VCaP (cell line): ENCODE results near the gene MRPL53.

Experiments
- H3K27ac ChIP-seq: fragments of 450-650 bp; 2 replicates; pipeline ENCODE4 v1.5.1; 2017
- TF ChIP-seq, protein P1 (sequence below): fragments of 450-650 bp; conservative IDR thresholded peaks from 2 replicates; pipeline ENCODE4 v1.5.1; 2017; ENCODE audit warnings: mild to moderate bottlenecking, moderate library complexity

Gene MRPL53

DNA sequence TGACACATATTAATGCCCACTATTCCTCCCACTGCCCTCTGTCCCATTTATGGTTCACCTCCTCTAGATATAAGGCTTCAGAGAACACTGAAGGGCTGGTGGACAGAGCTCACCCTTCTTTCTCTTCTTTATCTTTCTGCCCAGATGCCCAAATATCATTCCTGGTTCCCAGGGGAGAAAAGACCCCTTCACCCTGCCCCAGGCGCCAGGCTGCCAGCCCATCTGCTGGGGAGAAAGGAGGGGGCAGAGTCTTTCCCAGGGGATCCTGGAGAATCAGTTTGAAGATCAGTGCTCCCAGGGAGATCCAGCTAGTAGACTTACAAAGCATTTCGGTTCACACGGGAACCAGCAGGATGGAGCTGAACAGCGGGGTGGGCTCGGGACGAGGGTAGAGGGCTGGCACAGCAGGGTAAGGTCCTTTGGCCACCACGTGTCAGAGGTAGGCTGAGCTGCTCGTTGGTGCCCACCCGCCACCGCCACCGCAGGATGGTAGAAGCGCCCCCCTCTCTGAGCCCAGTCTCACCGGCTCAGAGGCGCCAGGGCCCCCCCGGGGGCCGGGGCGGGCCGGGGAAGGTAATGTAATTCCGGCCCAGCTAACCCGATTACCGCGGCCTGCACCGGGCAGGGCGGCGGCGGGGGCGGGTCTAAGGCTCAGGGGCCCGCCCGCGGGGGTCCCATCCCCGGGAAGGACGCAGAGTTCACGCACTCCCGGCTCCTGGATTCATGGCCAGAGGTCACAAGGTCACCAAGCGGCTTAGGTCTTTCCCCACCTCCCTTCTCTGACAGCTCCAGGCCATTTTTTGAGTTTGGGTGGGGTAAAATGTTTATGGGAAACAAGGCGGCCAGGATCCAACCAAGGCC, 40.5 kb upstream of the MRPL53 start:
- TF ChIP-seq, protein P1, sequence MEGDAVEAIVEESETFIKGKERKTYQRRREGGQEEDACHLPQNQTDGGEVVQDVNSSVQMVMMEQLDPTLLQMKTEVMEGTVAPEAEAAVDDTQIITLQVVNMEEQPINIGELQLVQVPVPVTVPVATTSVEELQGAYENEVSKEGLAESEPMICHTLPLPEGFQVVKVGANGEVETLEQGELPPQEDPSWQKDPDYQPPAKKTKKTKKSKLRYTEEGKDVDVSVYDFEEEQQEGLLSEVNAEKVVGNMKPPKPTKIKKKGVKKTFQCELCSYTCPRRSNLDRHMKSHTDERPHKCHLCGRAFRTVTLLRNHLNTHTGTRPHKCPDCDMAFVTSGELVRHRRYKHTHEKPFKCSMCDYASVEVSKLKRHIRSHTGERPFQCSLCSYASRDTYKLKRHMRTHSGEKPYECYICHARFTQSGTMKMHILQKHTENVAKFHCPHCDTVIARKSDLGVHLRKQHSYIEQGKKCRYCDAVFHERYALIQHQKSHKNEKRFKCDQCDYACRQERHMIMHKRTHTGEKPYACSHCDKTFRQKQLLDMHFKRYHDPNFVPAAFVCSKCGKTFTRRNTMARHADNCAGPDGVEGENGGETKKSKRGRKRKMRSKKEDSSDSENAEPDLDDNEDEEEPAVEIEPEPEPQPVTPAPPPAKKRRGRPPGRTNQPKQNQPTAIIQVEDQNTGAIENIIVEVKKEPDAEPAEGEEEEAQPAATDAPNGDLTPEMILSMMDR, result no peak

DNA sequence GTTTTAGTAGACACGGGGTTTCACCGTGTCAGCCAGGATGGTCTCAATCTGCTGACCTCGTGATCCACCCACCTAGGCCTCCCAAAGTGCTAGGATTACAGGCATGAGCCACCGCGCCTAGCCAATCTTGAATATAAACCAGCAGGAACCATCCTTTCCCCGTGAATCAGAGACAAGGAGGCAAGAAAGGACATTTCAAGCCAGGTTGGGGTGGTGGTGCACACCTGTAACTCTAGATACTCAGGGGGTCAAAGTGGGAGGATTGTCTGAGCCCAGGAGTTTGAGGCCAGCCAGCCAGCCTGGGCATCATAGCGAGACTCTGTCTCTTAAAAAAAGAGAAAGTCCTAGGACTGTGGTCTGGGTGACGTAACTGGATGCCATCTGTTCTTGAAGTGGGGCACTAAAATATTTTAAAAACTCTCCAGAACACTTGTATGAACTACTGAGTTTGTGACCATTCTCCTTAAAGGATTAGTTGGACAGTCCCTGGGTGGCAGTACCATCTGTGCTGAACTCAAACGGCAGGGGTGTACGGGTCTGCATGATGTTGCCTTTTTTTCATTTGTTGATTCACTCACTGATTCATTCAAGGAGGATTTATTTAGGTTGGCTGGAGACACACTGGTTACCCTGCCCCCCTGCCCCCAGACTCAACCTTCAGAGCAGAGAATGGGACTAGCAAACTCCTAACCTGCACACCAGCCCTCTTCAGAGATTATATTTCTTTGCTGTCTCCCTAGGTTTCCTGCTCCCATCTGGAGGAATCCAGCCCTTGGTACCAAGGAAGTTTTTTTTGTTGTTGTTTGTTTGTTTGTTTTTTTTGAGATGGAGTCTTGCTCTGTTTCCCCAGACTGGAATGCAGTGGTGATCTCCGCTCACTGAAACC, 38.9 kb upstream of the MRPL53 start:
- no peak overlapping the region for H3K27ac ChIP-seq
- TF ChIP-seq, protein P1, result no peak

More for the DNA sequence above, 40.5 kb upstream of the MRPL53 start:
- no peak overlapping the region for H3K27ac ChIP-seq

DNA sequence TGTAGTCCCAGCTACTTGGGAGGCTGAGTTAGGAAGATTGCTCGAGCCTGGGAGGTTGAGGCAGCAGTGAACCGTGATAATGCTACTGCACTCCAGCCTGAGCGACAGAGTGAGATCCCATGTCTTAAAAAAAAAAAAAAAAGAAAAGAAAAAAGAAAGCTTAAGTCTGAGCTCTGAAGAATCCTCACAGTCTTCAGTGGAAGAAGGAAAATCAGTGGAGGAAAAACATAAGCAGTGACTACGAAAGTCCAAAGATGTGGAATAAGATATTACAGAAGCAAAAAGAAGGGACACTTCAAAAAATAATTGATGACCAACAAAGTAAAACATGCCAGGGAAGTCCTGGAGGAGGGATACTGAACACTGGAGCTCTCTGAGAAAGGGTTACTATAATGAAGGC, 37.8 kb upstream of the MRPL53 start:
- TF ChIP-seq, protein P1, result no peak

DNA sequence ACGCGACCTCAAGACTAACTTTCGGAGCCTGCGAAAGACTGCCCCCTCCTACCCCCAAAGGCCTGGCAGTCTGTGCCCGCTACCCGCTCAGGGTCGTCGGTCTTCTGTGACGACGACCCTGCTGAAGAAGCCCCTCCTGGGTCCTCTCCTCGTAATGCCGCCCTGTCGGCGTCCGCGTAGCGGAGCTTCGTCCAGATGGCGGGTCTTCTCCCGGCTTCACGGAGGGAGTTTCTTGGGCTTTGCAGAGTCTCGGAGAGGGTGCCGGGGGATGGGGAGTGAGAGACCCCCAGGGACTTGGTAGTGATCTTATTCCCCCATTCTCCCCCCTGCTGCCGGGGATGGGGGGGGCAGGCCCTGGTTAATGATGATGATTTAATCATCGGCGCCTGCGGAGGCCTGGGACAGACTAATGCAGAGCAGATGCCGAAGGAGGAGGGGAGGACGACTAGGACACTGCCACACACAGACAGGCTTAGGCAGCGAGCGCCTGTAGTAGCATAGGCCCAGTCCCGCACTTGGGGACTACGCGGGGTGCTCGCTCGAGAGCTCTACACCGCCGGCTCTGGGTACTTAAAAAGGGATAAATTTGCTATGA, 35.5 kb upstream of the MRPL53 start:
- peak overlapping the region; percentile 98 for H3K27ac ChIP-seq
- TF ChIP-seq, protein P1, result no peak

More for the DNA sequence above, 37.8 kb upstream of the MRPL53 start:
- H3K27ac ChIP-seq, result no peak overlapping the region

DNA sequence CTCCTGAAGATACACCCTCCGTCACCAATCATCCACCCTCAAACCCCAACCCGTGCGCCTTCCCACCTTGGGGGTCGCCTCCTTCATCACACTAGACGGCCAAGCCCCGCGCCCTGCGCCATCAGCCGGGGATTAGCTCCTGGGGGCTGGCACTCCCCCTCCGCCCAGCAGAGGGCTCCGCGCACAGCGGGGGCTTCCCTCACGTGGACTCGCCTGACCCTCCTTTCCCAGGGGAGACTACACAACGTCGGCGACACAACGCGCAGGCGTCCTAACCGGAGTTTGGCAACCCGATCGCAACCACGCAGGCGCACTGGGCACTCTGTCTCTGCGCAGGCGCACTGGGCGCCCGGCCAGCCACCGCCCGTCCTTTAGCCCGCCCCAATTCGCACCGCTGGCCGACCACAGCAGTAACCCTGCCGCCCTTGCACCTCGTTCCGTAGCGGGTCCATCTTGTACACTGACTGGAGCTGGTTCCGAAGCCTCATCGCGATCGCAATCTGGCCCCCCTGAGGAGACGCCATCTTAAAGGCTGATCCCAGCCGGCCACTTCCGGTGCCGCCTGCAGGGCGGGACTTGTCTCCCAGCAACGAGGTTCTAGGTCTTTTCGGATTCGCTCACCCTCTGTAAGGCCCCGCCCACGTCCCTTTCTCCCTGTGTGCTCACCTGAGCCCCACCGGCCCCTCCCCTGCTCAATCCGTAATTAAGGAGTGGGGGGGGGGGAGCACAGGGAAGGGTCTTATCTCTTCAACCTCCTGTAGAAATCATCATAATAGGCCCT, 34.9 kb upstream of the MRPL53 start, which contains the start of gene PCGF1:
PCGF1 (minus strand) TSS at position 551 of the 781 bp plus-strand sequence; CDS start at position 524, 27 bp downstream.
- H3K27ac ChIP-seq, result peak within 1 kb of the TSS; percentile 98
- TF ChIP-seq, protein P1, result peak; percentile 53

DNA sequence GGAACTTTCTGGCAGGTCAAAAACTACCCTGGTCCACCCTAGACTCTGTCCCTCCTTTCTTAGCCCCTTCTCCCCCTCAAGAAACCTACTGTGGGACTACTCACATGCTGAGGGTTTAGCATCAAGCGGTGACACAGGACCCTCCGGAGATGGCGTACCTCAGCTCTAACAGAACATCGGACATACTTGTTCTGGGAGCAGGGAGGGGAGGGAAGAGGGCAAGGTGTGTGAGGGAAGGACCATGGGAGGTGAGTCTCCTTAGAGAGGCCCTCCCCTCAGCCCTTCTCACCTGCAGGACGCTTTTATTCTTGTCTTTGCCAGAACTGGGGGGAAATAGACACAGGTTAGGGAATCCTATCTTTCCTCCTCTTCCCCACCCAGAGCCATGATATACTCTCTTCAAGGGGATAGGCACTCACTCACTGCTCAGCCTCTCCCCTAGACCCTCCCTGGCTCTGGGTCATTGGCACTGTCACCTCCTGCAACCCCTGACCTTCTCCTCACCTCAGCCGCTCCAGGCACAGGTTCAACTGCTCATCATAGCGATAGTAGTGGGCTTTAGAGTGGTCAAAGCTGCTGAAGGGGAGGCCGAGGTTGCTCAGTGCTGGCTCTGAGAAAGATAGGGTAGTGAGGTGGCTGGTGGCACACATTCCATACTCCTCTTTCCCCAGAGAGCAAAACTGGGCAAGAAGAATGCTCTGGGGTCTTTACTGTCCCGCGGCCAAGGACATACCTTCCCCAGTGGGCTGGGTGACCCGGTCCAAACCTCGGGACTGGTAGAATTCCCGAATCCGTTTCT, 33.2 kb upstream of the MRPL53 start:
- H3K27ac ChIP-seq, result peak overlapping the region; percentile 98; the same call in 1 of the 2 replicates

More for the DNA sequence above, 33.2 kb upstream of the MRPL53 start:
- TF ChIP-seq, protein P1, result no peak
